ENCODE results near the gene PACRG. TPM values are rescaled to one million over a fixed set of nuclear protein-coding genes. Genes with fewer than 3 reads are reported as not detected.

PACRG gene
- total and polyA plus RNA-seq, 2 of the 13 experiments (the other 11 are each of a cell fraction or from before 2014, with no cell fraction given), result 0.13 TPM; not detected in 1

GRCh38 chr6:162854734-162855191 is 127.0 kb downstream of the PACRG start:
- H3K4me3 ChIP-seq (replicated peaks in 1 of 3; ENCODE audit: insufficient read depth in 1 of 3, low read depth in 2 of 3, low read length in 3 of 3), result no peak overlapping the region
- DNase-seq (ENCODE audit: low spot score), result no peak
- ATAC-seq, result no peak
- no peaks in the 10 kb centered on the region for H3K27me3 ChIP-seq (ENCODE audit: control insufficient read depth in 1 of 2, insufficient read depth in 2 of 2, low read length in 2 of 2)
- WGBS (ENCODE audit: low lambda C conversion rate), result 58% methylated on average over 20 of the region's 20 CpGs
- no peaks in the 10 kb centered on the region for H4K20me1 ChIP-seq (ENCODE audit: insufficient read depth, low read length)
- no TSS peak for BruUV-seq (replicated peaks)
- H3K9me3 ChIP-seq (ENCODE audit: low read length), result no peaks in the 10 kb centered on the region
- no peaks in the 10 kb centered on the region for H3K4me1 ChIP-seq (ENCODE audit: insufficient read depth, low read length)
- CTCF ChIA-PET (ENCODE audit: low intra/inter-chr PET ratio, low total read pairs), result no interaction called here
- no peak overlapping the region for H2AFZ ChIP-seq (ENCODE audit: low read length)
- no peak overlapping the region for H3K4me2 ChIP-seq (ENCODE audit: low read depth, low read length)
- in situ Hi-C loops (cut with HindIII; ENCODE audit: extremely low pct_ligation_motif_present, low pct_unique_long_range_greater_than_20kb), result no loop called here
- no peaks in the 10 kb centered on the region for H3K79me2 ChIP-seq (ENCODE audit: insufficient read depth, low read length)
- no peak for FAIRE-seq
- H3K9ac ChIP-seq (ENCODE audit: insufficient read depth, low read depth, low read length), result no peak overlapping the region
- no peaks in the 10 kb centered on the region for H3K36me3 ChIP-seq (replicated peaks in 1 of 2; ENCODE audit: control insufficient read depth in 1 of 2, insufficient read depth in 2 of 2, low read length in 2 of 2)
- POLR2A ChIA-PET, result no interaction called here
- H3K27ac ChIP-seq (ENCODE audit: extremely low read length, insufficient read depth, low read length), result no peak overlapping the region
- intact Hi-C loops (cut with micrococcal nuclease; ENCODE audit: unreplicated experiment), result loop anchor here (5.0 kb wide), 2 partner anchors 563 to 1253 kb away; no protein-coding TSS in a partner anchor
- no peak for TF ChIP-seq ZBTB49 (CRISPR knock-in tag; IDR thresholded peaks at IDR 0.05; ENCODE audit: borderline replicate concordance)
- TF ChIP-seq TFE3 (CRISPR knock-in tag; IDR thresholded peaks at IDR 0.05), result no peak
- no peak for TF ChIP-seq ZNF142 (CRISPR knock-in tag; IDR thresholded peaks at IDR 0.05)
- no peak for TF ChIP-seq CBFB (CRISPR knock-in tag; IDR thresholded peaks at IDR 0.05)
- no peak for TF ChIP-seq IKZF4 (CRISPR knock-in tag; IDR thresholded peaks at IDR 0.05; ENCODE audit: borderline replicate concordance, low read depth, not compliant biosample characterization)
- no peak for TF ChIP-seq TMF1 (CRISPR knock-in tag; IDR thresholded peaks at IDR 0.05; ENCODE audit: low read depth)
- TF ChIP-seq ISX (CRISPR knock-in tag; conservative IDR thresholded peaks at IDR 0.05), result no peak
- TF ChIP-seq ZNF207 (IDR thresholded peaks at IDR 0.05; ENCODE audit: borderline replicate concordance), result no peak
- no peak for TF ChIP-seq SNRNP70 (IDR thresholded peaks at IDR 0.05; ENCODE audit: low read depth, low read length)
- TF ChIP-seq MYC (CRISPR knock-in tag; IDR thresholded peaks at IDR 0.05; ENCODE audit: borderline replicate concordance), result no peak
- no peak for TF ChIP-seq TAF1 (CRISPR knock-in tag; IDR thresholded peaks at IDR 0.05)
- TF ChIP-seq PBX2 (CRISPR knock-in tag; IDR thresholded peaks at IDR 0.05), result no peak
- TF ChIP-seq STAG1 (CRISPR knock-in tag; IDR thresholded peaks at IDR 0.05), result no peak
- no peak for TF ChIP-seq ZFAT (CRISPR knock-in tag; conservative IDR thresholded peaks at IDR 0.05)
- no peak for TF ChIP-seq RXRA (CRISPR knock-in tag; IDR thresholded peaks at IDR 0.05)
